Erythroblast (primary cell): ENCODE data around the gene MBD3L5.
"Not testable (repeated sequence)": the region's sequence is repeated elsewhere in the genome, so short reads cannot be mapped to it uniquely, and the experiment has no call there.

Experiments used
- GATA1 ChIP-seq: IDR thresholded peaks from 2 replicates; pipeline ENCODE4 v1.6.1; 2011; ENCODE audit warnings: low read depth, mild to moderate bottlenecking, control low read depth, low read length, moderate library complexity
- POLR2A ChIP-seq: IDR thresholded peaks from 2 replicates; pipeline ENCODE4 v1.6.1; 2011; ENCODE audit warnings: mild to moderate bottlenecking, low read length

- TF ChIP-seq POLR2A, GATA1: not testable (repeated sequence)
Observed at GRCh38 chr19:7052896-7053295, 22.5 kb downstream of the MBD3L5 start.
